HepG2 (cell line): Measurements from ENCODE around the gene CDKL5. TPM values are rescaled to one million over a fixed set of nuclear protein-coding genes. Genes with fewer than 3 reads are reported as not detected.

Experiments used
- ATAC-seq: fragments of 200-7000 bp; cut with Tn5 transposase; 3 replicates; pipeline ENCODE4 v1.9.1; 2020; ENCODE audit warnings: mild to moderate bottlenecking, moderate library complexity
- BruUV-seq: library from RNA; stranded (reverse); fragments of 400-500 nt; replicated peaks from 2 replicates; lab custom pipeline; 2021; lab: Mats Ljungman, UMichigan
- CTCF ChIA-PET: fragments of 300-600 bp; formaldehyde crosslinking; extraction: SDS; loops from one replicate; lab custom pipeline; 2021; ENCODE audit warnings: low total read pairs, inconsistent platforms, low intra/inter-chr PET ratio; lab: Yijun Ruan, JAX
- POLR2A ChIA-PET: fragments of 350-600 bp; sonication (Branson Sonifier 250); formaldehyde crosslinking; loops from one replicate; lab custom pipeline; 2020; ENCODE audit warnings: antibody characterized with exemption, inconsistent platforms; lab: Yijun Ruan, JAX
- DNase-seq: peaks from one replicate; pipeline ENCODE4 v3.0.0-alpha.2; 2015; ENCODE audit warnings: low spot score
- FAIRE-seq: peaks from 3 replicates; lab custom pipeline; 2011; peaks lifted over from hg19 to GRCh38; lab: Jason Lieb, UNC
- H2AFZ ChIP-seq: one replicate; pipeline ENCODE4 v1.6.1; 2011; ENCODE audit warnings: low read length, inconsistent platforms
- H3K27ac ChIP-seq: fragments of 300-600 bp; 3 replicates; pipeline ENCODE4 v1.8.0; 2011; ENCODE audit warnings: mixed run types, mild to moderate bottlenecking, mixed read lengths, low read length, inconsistent platforms; ENCODE audit not compliant: insufficient read depth; ENCODE audit errors: extremely low read length
- H3K27me3 ChIP-seq, 2 experiments: fragments of 200-600 bp in 1 of 2; 2 replicates in 1 of 2; 3 replicates in 1 of 2; pipeline versions ENCODE4 v1.6.0 to v1.8.0; 2011; ENCODE audit warnings: low read length in 2 of 2, mild to moderate bottlenecking in 2 of 2, moderate library complexity in 2 of 2, inconsistent platforms in 1 of 2; ENCODE audit not compliant: insufficient read depth in 2 of 2, control insufficient read depth in 1 of 2
- H3K36me3 ChIP-seq, 2 experiments: fragments of 200-600 bp in 1 of 2; replicated peaks in 1 of 2; 2 replicates in 1 of 2; 3 replicates in 1 of 2; pipeline versions ENCODE4 v1.5.1 to v1.8.0; 2011; ENCODE audit warnings: low read length in 2 of 2, inconsistent platforms in 1 of 2; ENCODE audit not compliant: insufficient read depth in 2 of 2, control insufficient read depth in 1 of 2
- H3K4me1 ChIP-seq: 2 replicates; pipeline ENCODE4 v1.5.1; 2012; ENCODE audit warnings: low read length, inconsistent platforms; ENCODE audit not compliant: insufficient read depth
- H3K4me2 ChIP-seq: 2 replicates; pipeline ENCODE4 v1.6.0; 2011; ENCODE audit warnings: low read depth, low read length, inconsistent platforms
- H3K4me3 ChIP-seq, 3 experiments: fragments of 200-600 bp in 1 of 3; sonication (generic), shearing (Covaris generic) in 1 of 3; replicated peaks in 1 of 3; 2 replicates each; pipeline ENCODE4 v1.5.1; 2011 to 2016; ENCODE audit warnings: low read length in 3 of 3, inconsistent platforms in 2 of 3, low read depth in 2 of 3, mild to moderate bottlenecking in 2 of 3, control low read depth in 1 of 3, mixed read lengths in 1 of 3; ENCODE audit not compliant: insufficient read depth in 1 of 3
- H3K79me2 ChIP-seq: one replicate; pipeline ENCODE4 v1.6.1; 2011; ENCODE audit warnings: low read length, inconsistent platforms; ENCODE audit not compliant: insufficient read depth
- H3K9ac ChIP-seq: 2 replicates; pipeline ENCODE4 v1.6.0; 2011; ENCODE audit warnings: mild to moderate bottlenecking, low read depth, low read length, inconsistent platforms; ENCODE audit not compliant: insufficient read depth
- H3K9me3 ChIP-seq: 2 replicates; pipeline ENCODE4 v1.5.1; 2012; ENCODE audit warnings: mild to moderate bottlenecking, low read length
- H4K20me1 ChIP-seq: 2 replicates; pipeline ENCODE4 v1.6.0; 2011; ENCODE audit warnings: inconsistent platforms, mild to moderate bottlenecking, low read length, moderate library complexity; ENCODE audit not compliant: insufficient read depth
- CBX2 ChIP-seq, 2 experiments: fragments of 200-600 bp in 1 of 2; sonication (generic); formaldehyde crosslinking in 1 of 2; IDR thresholded peaks; 2 replicates each; pipeline versions ENCODE4 v1.7.0 to v1.8.1; 2018 to 2022; ENCODE audit warnings: low read depth in 2 of 2, low read length in 1 of 2, mild to moderate bottlenecking in 1 of 2, missing genetic modification reagents in 1 of 2
- CHD2 ChIP-seq: IDR thresholded peaks from 2 replicates; pipeline ENCODE4 v1.6.1; 2011; ENCODE audit warnings: low read depth, low read length, improper control_type of control experiment
- HNRNPK ChIP-seq: fragments of 200-400 bp; formaldehyde crosslinking; IDR thresholded peaks from 2 replicates; pipeline ENCODE4 v1.6.1; 2018; ENCODE audit warnings: low read length, low read depth, moderate library complexity, mild to moderate bottlenecking; ENCODE audit not compliant: poor library complexity, severe bottlenecking
- RFX5 ChIP-seq: IDR thresholded peaks from 2 replicates; pipeline ENCODE4 v1.6.1; 2011; ENCODE audit warnings: low read depth, low read length, improper control_type of control experiment
- ZNF329 ChIP-seq: sonication (generic); formaldehyde crosslinking; IDR thresholded peaks from 2 replicates; pipeline ENCODE4 v1.9.0; 2021; ENCODE audit warnings: low read depth, mild to moderate bottlenecking, missing genetic modification reagents
- WGBS: methylation state at CpG from one replicate; pipeline ENCODE4 v1.1.6; 2017; ENCODE audit warnings: low lambda C conversion rate; 5-methylcytosine and 5-hydroxymethylcytosine counted together
- in situ Hi-C: cut with HindIII; loops from 2 replicates; pipeline ENCODE4 v1.10.0; 2017; ENCODE audit warnings: low pct_unique_long_range_greater_than_20kb; ENCODE audit not compliant: extremely low pct_ligation_motif_present
- intact Hi-C: fragments of 100-400 bp; cut with micrococcal nuclease; formaldehyde crosslinking; loops from one replicate; pipeline ENCODE4 v1.10.0; 2022; ENCODE audit not compliant: unreplicated experiment
- polyA plus RNA-seq, 8 experiments: library from polyadenylated mRNA; depleted of rRNA in 3 of 8; stranded (reverse) in 7 of 8; unstranded in 1 of 8; fragments of >200 nt; fragmentation: Illumina TruSeq in 4 of 8; extraction: Trizol in 4 of 8; gene quantifications; 2 replicates each; pipeline versions ENCODE4 v1.2.1 to v1.2.3, GENCODE V29; 2011 to 2016; ENCODE audit warnings: low read depth in 4 of 8, missing spikeins in 1 of 8, mixed read lengths in 1 of 8; ENCODE audit not compliant: insufficient read depth in 1 of 8
- total RNA-seq, 5 experiments: library from RNA; depleted of rRNA; stranded (reverse); fragments of >200 nt; fragmentation: Illumina TruSeq; extraction: Trizol; gene quantifications; 2 replicates each; pipeline ENCODE4 v1.2.3, GENCODE V29; 2016; ENCODE audit warnings: low read depth in 1 of 5
- TF ChIP-seq, protein P1 (sequence below): sonication (generic); formaldehyde crosslinking; IDR thresholded peaks from 2 replicates; pipeline ENCODE4 v1.5.0; 2020; ENCODE audit warnings: mild to moderate bottlenecking, missing genetic modification reagents
- TF ChIP-seq, protein P2 (sequence below): sonication (generic); formaldehyde crosslinking; IDR thresholded peaks from 2 replicates; pipeline ENCODE4 v1.4.0; 2020; ENCODE audit warnings: missing genetic modification reagents, borderline replicate concordance
- TF ChIP-seq, protein P3 (sequence below): sonication (generic); formaldehyde crosslinking; IDR thresholded peaks from 2 replicates; pipeline ENCODE4 v1.8.0; 2022; ENCODE audit warnings: missing genetic modification reagents, mild to moderate bottlenecking, borderline replicate concordance

The CDKL5 gene
- total and polyA plus RNA-seq, 2 of the 13 experiments (the other 11 are each of a cell fraction or from before 2014, with no cell fraction given), result 2.8 to 7.0 TPM

DNA sequence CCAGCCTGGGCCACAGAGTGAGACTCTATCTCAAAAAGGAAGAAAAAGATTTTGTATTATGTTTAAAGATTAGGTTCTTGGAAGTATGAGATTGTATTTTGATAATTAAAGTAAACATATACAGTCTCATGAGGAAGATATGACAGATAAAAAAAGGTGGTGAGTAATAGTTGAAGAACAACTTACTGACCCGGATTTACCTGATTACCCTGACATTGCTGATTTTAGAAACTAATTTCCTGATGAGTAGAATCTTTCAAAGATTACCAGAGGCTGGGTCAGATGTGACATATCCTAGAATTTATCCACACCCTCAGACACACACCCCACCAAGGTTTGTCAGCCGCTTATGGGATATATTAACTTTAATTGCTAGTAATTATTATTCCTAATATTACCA, 9.5 kb downstream of the CDKL5 start:
- Histone ChIP-seq H3K27me3 (no peaks in the 10 kb centered on the region), H3K4me1 (peaks cover 6% of the 10 kb centered on the region; the same call in 1 of the 2 replicates), H3K27ac (no peak overlapping the region), H4K20me1 (no peaks in the 10 kb centered on the region), H3K36me3 (no peaks in the 10 kb centered on the region), H3K4me3 (no peak overlapping the region), H3K9me3 (no peaks in the 10 kb centered on the region), H2AFZ (no peak overlapping the region), H3K9ac (no peak overlapping the region), H3K4me2 (no peak overlapping the region), H3K79me2 (peaks cover 24% of the 10 kb centered on the region)
- 97% methylated on average over 2 of the region's 2 CpGs for WGBS
- in situ Hi-C loops (loop anchor here (25.0 kb wide), 1 partner anchor 177 kb away; no protein-coding TSS in a partner anchor), intact Hi-C loops (no loop called here)
- FAIRE-seq, result no peak
- CTCF ChIA-PET, result no interaction called here
- TF ChIP-seq ZNF329 (CRISPR knock-in tag) (no peak), RFX5 (no peak), HNRNPK (no peak), CBX2 (IDR thresholded peaks at IDR 0.05; ENCODE audit: low read depth, low read length) (no peak), CBX2 (CRISPR knock-in tag; IDR thresholded peaks at IDR 0.05; ENCODE audit: low read depth) (no peak), CHD2 (no peak)
- TF ChIP-seq, protein P1, sequence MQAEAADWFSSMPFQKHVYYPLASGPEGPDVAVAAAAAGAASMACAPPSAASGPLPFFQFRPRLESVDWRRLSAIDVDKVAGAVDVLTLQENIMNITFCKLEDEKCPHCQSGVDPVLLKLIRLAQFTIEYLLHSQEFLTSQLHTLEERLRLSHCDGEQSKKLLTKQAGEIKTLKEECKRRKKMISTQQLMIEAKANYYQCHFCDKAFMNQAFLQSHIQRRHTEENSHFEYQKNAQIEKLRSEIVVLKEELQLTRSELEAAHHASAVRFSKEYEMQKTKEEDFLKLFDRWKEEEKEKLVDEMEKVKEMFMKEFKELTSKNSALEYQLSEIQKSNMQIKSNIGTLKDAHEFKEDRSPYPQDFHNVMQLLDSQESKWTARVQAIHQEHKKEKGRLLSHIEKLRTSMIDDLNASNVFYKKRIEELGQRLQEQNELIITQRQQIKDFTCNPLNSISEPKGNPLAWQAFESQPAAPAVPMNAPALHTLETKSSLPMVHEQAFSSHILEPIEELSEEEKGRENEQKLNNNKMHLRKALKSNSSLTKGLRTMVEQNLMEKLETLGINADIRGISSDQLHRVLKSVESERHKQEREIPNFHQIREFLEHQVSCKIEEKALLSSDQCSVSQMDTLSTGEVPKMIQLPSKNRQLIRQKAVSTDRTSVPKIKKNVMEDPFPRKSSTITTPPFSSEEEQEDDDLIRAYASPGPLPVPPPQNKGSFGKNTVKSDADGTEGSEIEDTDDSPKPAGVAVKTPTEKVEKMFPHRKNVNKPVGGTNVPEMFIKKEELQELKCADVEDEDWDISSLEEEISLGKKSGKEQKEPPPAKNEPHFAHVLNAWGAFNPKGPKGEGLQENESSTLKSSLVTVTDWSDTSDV (CRISPR knock-in tag), result no peak
- TF ChIP-seq, protein P2, sequence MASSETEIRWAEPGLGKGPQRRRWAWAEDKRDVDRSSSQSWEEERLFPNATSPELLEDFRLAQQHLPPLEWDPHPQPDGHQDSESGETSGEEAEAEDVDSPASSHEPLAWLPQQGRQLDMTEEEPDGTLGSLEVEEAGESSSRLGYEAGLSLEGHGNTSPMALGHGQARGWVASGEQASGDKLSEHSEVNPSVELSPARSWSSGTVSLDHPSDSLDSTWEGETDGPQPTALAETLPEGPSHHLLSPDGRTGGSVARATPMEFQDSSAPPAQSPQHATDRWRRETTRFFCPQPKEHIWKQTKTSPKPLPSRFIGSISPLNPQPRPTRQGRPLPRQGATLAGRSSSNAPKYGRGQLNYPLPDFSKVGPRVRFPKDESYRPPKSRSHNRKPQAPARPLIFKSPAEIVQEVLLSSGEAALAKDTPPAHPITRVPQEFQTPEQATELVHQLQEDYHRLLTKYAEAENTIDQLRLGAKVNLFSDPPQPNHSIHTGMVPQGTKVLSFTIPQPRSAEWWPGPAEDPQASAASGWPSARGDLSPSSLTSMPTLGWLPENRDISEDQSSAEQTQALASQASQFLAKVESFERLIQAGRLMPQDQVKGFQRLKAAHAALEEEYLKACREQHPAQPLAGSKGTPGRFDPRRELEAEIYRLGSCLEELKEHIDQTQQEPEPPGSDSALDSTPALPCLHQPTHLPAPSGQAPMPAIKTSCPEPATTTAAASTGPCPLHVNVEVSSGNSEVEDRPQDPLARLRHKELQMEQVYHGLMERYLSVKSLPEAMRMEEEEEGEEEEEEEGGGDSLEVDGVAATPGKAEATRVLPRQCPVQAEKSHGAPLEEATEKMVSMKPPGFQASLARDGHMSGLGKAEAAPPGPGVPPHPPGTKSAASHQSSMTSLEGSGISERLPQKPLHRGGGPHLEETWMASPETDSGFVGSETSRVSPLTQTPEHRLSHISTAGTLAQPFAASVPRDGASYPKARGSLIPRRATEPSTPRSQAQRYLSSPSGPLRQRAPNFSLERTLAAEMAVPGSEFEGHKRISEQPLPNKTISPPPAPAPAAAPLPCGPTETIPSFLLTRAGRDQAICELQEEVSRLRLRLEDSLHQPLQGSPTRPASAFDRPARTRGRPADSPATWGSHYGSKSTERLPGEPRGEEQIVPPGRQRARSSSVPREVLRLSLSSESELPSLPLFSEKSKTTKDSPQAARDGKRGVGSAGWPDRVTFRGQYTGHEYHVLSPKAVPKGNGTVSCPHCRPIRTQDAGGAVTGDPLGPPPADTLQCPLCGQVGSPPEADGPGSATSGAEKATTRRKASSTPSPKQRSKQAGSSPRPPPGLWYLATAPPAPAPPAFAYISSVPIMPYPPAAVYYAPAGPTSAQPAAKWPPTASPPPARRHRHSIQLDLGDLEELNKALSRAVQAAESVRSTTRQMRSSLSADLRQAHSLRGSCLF, result no peak
- TF ChIP-seq, protein P3, sequence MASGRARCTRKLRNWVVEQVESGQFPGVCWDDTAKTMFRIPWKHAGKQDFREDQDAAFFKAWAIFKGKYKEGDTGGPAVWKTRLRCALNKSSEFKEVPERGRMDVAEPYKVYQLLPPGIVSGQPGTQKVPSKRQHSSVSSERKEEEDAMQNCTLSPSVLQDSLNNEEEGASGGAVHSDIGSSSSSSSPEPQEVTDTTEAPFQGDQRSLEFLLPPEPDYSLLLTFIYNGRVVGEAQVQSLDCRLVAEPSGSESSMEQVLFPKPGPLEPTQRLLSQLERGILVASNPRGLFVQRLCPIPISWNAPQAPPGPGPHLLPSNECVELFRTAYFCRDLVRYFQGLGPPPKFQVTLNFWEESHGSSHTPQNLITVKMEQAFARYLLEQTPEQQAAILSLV (CRISPR knock-in tag), result no peak
- BruUV-seq, result no TSS peak
- ATAC-seq, result no peak
- no peak for DNase-seq
- POLR2A ChIA-PET, result no interaction called here
